H1 (cell line): ENCODE data around the gene ACACA. TPM values are rescaled to one million over a fixed set of nuclear protein-coding genes. Genes with fewer than 3 reads are reported as not detected.

ENCODE experiments used
- CTCF ChIA-PET: fragments of 300-600 bp; sonication (Branson Sonifier 250); formaldehyde crosslinking; loops from one replicate; lab custom pipeline; 2021; ENCODE audit not compliant: partially characterized antibody; lab: Charles Lee
- POLR2A ChIA-PET: fragments of 300-600 bp; sonication (Branson Sonifier 250); formaldehyde crosslinking; loops from one replicate; lab custom pipeline; 2021; ENCODE audit warnings: inconsistent platforms; ENCODE audit not compliant: partially characterized antibody; lab: Charles Lee
- DNase-seq, 2 experiments: peaks; one replicate each; pipeline versions ENCODE4 v3.0.0 to v3.0.0-alpha.2; 2010 to 2022; ENCODE audit warnings: low spot score in 2 of 2, low read depth in 1 of 2, mixed read lengths in 1 of 2
- FAIRE-seq: peaks from 2 replicates; lab custom pipeline; 2011; peaks lifted over from hg19 to GRCh38; lab: Jason Lieb, UNC
- H2AFZ ChIP-seq: 2 replicates; pipeline ENCODE4 v1.8.1; 2012; ENCODE audit warnings: low read length, inconsistent platforms
- H2AK5ac ChIP-seq: 2 replicates; pipeline ENCODE4 v1.6.1; 2013; ENCODE audit warnings: low read depth, low read length
- H2BK120ac ChIP-seq: replicated peaks from 2 replicates; pipeline ENCODE3; 2013; ENCODE audit warnings: low read depth, low read length, inconsistent platforms
- H2BK12ac ChIP-seq: 2 replicates; pipeline ENCODE4 v1.6.1; 2013; ENCODE audit warnings: low read depth, low read length
- H2BK15ac ChIP-seq: 2 replicates; pipeline ENCODE4 v1.6.1; 2013; ENCODE audit warnings: low read length
- H2BK20ac ChIP-seq: 2 replicates; pipeline ENCODE4 v1.6.1; 2013; ENCODE audit warnings: low read length
- H2BK5ac ChIP-seq: 2 replicates; pipeline ENCODE4 v1.6.1; 2013; ENCODE audit warnings: low read depth, low read length
- H3K14ac ChIP-seq: 2 replicates; pipeline ENCODE4 v1.6.1; 2013; ENCODE audit warnings: inconsistent platforms; ENCODE audit not compliant: insufficient read length
- H3K18ac ChIP-seq: 2 replicates; pipeline ENCODE4 v1.6.1; 2013; ENCODE audit warnings: low read length; ENCODE audit errors: extremely low read depth
- H3K23ac ChIP-seq: 2 replicates; pipeline ENCODE4 v1.6.1; 2013; ENCODE audit warnings: inconsistent platforms; ENCODE audit not compliant: insufficient read length
- H3K23me2 ChIP-seq: 2 replicates; pipeline ENCODE4 v1.6.1; 2013; ENCODE audit warnings: low read depth, low read length
- H3K27ac ChIP-seq: 2 replicates; pipeline ENCODE4 v1.6.1; 2011; ENCODE audit warnings: low read depth, low read length, inconsistent platforms
- H3K27me3 ChIP-seq, 4 experiments: replicated peaks in 1 of 4; 1 replicate in 1 of 4; 2 replicates in 3 of 4; pipeline versions ENCODE4 v1.6.1 to v1.8.1; 2011 to 2013; ENCODE audit warnings: low read length in 3 of 4, mild to moderate bottlenecking in 3 of 4, inconsistent platforms in 2 of 4, mixed read lengths in 2 of 4, moderate library complexity in 1 of 4; ENCODE audit not compliant: control insufficient read depth in 3 of 4, insufficient read depth in 3 of 4; ENCODE audit errors: extremely low read depth in 1 of 4
- H3K36me3 ChIP-seq, 4 experiments: 2 replicates each; pipeline versions ENCODE4 v1.6.1 to v1.8.1; 2011 to 2013; ENCODE audit warnings: mild to moderate bottlenecking in 4 of 4, low read length in 3 of 4, moderate library complexity in 2 of 4, control low read depth in 1 of 4, inconsistent platforms in 1 of 4; ENCODE audit not compliant: insufficient read depth in 4 of 4, control insufficient read depth in 2 of 4
- H3K4ac ChIP-seq: replicated peaks from 2 replicates; pipeline ENCODE3; 2013; ENCODE audit warnings: low read length, low read depth, mixed read lengths, inconsistent platforms; ENCODE audit not compliant: insufficient read length
- H3K4me1 ChIP-seq, 4 experiments: replicated peaks in 1 of 4; 1 replicate in 1 of 4; 2 replicates in 3 of 4; pipeline versions ENCODE4 v1.6.1 to v1.8.1; 2011 to 2013; ENCODE audit warnings: low read length in 3 of 4, inconsistent platforms in 2 of 4, mixed read lengths in 1 of 4; ENCODE audit not compliant: insufficient read depth in 4 of 4, control insufficient read depth in 3 of 4
- H3K4me2 ChIP-seq, 2 experiments: 2 replicates each; pipeline versions ENCODE4 v1.6.1 to v1.8.1; 2011 to 2013; ENCODE audit warnings: low read depth in 2 of 2, low read length in 2 of 2, control low read depth in 1 of 2, inconsistent platforms in 1 of 2, mild to moderate bottlenecking in 1 of 2; ENCODE audit not compliant: insufficient read depth in 1 of 2
- H3K4me3 ChIP-seq, 4 experiments: fragments of 200-600, 300-600 bp in 1 of 4; sonication (generic), shearing (Covaris generic), sonication (Bioruptor Twin) in 1 of 4; 2 replicates each; pipeline versions ENCODE4 v1.5.1 to v1.8.1; 2011 to 2016; ENCODE audit warnings: low read length in 4 of 4, low read depth in 3 of 4, control low read depth in 2 of 4, inconsistent platforms in 2 of 4, mild to moderate bottlenecking in 2 of 4, mixed read lengths in 1 of 4, moderate library complexity in 1 of 4; ENCODE audit not compliant: insufficient read depth in 2 of 4; ENCODE audit errors: extremely low read depth in 1 of 4
- H3K56ac ChIP-seq: replicated peaks from 2 replicates; pipeline ENCODE3; 2013; ENCODE audit warnings: low read depth, mild to moderate bottlenecking, mixed read lengths, low read length, inconsistent platforms; ENCODE audit not compliant: insufficient read length
- H3K79me1 ChIP-seq: 2 replicates; pipeline ENCODE4 v1.6.1; 2013; ENCODE audit warnings: low read depth, low read length, control low read depth
- H3K79me2 ChIP-seq, 2 experiments: 2 replicates each; pipeline versions ENCODE4 v1.6.1 to v1.8.1; 2012 to 2013; ENCODE audit warnings: low read length in 2 of 2, mild to moderate bottlenecking in 2 of 2, inconsistent platforms in 1 of 2; ENCODE audit not compliant: insufficient read depth in 2 of 2, control insufficient read depth in 1 of 2
- H3K9ac ChIP-seq, 4 experiments: replicated peaks in 1 of 4; 1 replicate in 1 of 4; 2 replicates in 3 of 4; pipeline versions ENCODE4 v1.6.1 to v1.8.1; 2011 to 2013; ENCODE audit warnings: low read depth in 3 of 4, low read length in 3 of 4, control low read depth in 2 of 4, mild to moderate bottlenecking in 2 of 4, moderate library complexity in 2 of 4, inconsistent platforms in 1 of 4; ENCODE audit errors: extremely low read depth in 1 of 4
- H3K9me3 ChIP-seq, 2 experiments: 2 replicates each; pipeline versions ENCODE4 v1.6.1 to v1.8.1; 2012 to 2013; ENCODE audit warnings: mild to moderate bottlenecking in 2 of 2, moderate library complexity in 2 of 2, control low read depth in 1 of 2, inconsistent platforms in 1 of 2, low read depth in 1 of 2, low read length in 1 of 2, mixed read lengths in 1 of 2; ENCODE audit not compliant: insufficient read depth in 2 of 2
- H4K20me1 ChIP-seq, 2 experiments: replicated peaks in 1 of 2; 2 replicates each; pipeline versions ENCODE3 to v1.8.1; 2011 to 2013; ENCODE audit warnings: inconsistent platforms in 2 of 2, low read length in 2 of 2, mild to moderate bottlenecking in 1 of 2; ENCODE audit not compliant: insufficient read depth in 2 of 2, control insufficient read depth in 1 of 2
- H4K5ac ChIP-seq: 2 replicates; pipeline ENCODE4 v1.6.1; 2013; ENCODE audit warnings: low read length, low read depth, mixed read lengths, inconsistent platforms; ENCODE audit not compliant: insufficient read length
- H4K8ac ChIP-seq: 2 replicates; pipeline ENCODE4 v1.8.0; 2013; ENCODE audit warnings: mild to moderate bottlenecking, moderate library complexity, low read length, inconsistent platforms; ENCODE audit not compliant: insufficient read depth; ENCODE audit errors: extremely low read depth
- H4K91ac ChIP-seq: replicated peaks from 2 replicates; pipeline ENCODE3; 2013; ENCODE audit warnings: low read length, mixed read lengths, inconsistent platforms; ENCODE audit not compliant: insufficient read length
- ASH2L ChIP-seq: fragments of 200-600, 300-600 bp; sonication (generic); IDR thresholded peaks from one replicate; pipeline ENCODE4 v1.7.1; 2017; ENCODE audit warnings: low read length
- ATF2 ChIP-seq: IDR thresholded peaks from 2 replicates; pipeline ENCODE4 v1.6.1; 2012; ENCODE audit warnings: low read length, inconsistent platforms
- CBX5 ChIP-seq: fragments of 300-800, 300-1000 bp; sonication (generic); IDR thresholded peaks from 2 replicates; pipeline ENCODE4 v1.7.1; 2016; ENCODE audit warnings: antibody characterized with exemption, low read length, low read depth
- CBX8 ChIP-seq: fragments of 300-800, 300-1000 bp; sonication (generic); IDR thresholded peaks from 2 replicates; pipeline ENCODE4 v1.7.1; 2016; ENCODE audit warnings: low read depth, low read length, borderline replicate concordance
- CREB1 ChIP-seq: IDR thresholded peaks from 2 replicates; pipeline ENCODE4 v1.6.1; 2012; ENCODE audit warnings: inconsistent platforms
- JUND ChIP-seq: IDR thresholded peaks from 2 replicates; pipeline ENCODE4 v1.6.1; 2011; ENCODE audit warnings: mild to moderate bottlenecking, improper control_type of control experiment, low read length
- POLR2A ChIP-seq, 2 experiments: IDR thresholded peaks; 1 replicate in 1 of 2; 2 replicates in 1 of 2; pipeline ENCODE4 v1.6.1; 2011; ENCODE audit warnings: low read depth in 2 of 2, low read length in 2 of 2, mild to moderate bottlenecking in 2 of 2; ENCODE audit errors: control extremely low read depth in 1 of 2
- SAP30 ChIP-seq: fragments of 300-600 bp; sonication (generic); IDR thresholded peaks from 2 replicates; pipeline ENCODE4 v1.7.1; 2012; ENCODE audit warnings: low read length, moderate library complexity, mild to moderate bottlenecking, inconsistent platforms; ENCODE audit not compliant: insufficient read depth, insufficient replicate concordance
- SIRT6 ChIP-seq: IDR thresholded peaks from one replicate; pipeline ENCODE4 v1.7.1; 2012; ENCODE audit warnings: low read length, inconsistent platforms
- SP2 ChIP-seq: IDR thresholded peaks from 2 replicates; pipeline ENCODE4 v1.6.1; 2012; ENCODE audit warnings: mild to moderate bottlenecking, low read length, inconsistent platforms
- TAF7 ChIP-seq: optimal IDR thresholded peaks from 2 replicates; pipeline ENCODE3; 2011; ENCODE audit warnings: low read depth, mild to moderate bottlenecking, inconsistent platforms, low read length, moderate library complexity, borderline replicate concordance
- WGBS, 2 experiments: shearing (Covaris generic) in 1 of 2; methylation state at CpG; one replicate each; pipeline versions ENCODE4 v1.1.6 to v1.1.7; 2013 to 2015; ENCODE audit warnings: low lambda C conversion rate in 2 of 2, mixed read lengths in 2 of 2, inconsistent platforms in 1 of 2, low coverage in 1 of 2, missing lambda C conversion rate in 1 of 2; ENCODE audit not compliant: insufficient replicate concordance in 2 of 2, insufficient coverage in 1 of 2, insufficient read length in 1 of 2; ENCODE audit errors: extremely low coverage in 1 of 2, missing lambda C conversion rate in 1 of 2; 5-methylcytosine and 5-hydroxymethylcytosine counted together
- polyA plus RNA-seq, 7 experiments: library from polyadenylated mRNA; depleted of rRNA in 3 of 7; stranded (reverse) in 5 of 7; unstranded in 2 of 7; fragments of >200 nt in 5 of 7; fragments of 200-250 nt in 2 of 7; gene quantifications; 1 replicate in 5 of 7; 2 replicates in 1 of 7; 4 replicates in 1 of 7; pipeline versions ENCODE4 v1.2.1 to v1.2.3, GENCODE V29; 2011 to 2013; ENCODE audit warnings: missing spikeins in 2 of 7, mixed read lengths in 2 of 7
- total RNA-seq: library from RNA; stranded (reverse); fragmentation: NEBNext Ultra II Directional; extraction: Animal tissue kit (Norgen Biotek cat#: 25700); gene quantifications from 2 replicates; pipeline ENCODE4 v1.2.1, GENCODE V29; 2021
- TF ChIP-seq, protein P1 (sequence below): IDR thresholded peaks from 2 replicates; pipeline ENCODE4 v1.6.1; 2011; ENCODE audit warnings: low read length, improper control_type of control experiment

ACACA gene
- total and polyA plus RNA-seq, 2 of the 8 experiments (the other 6 are each of a cell fraction or from before 2014, with no cell fraction given): 74.0 to 160 TPM

GRCh38 chr17:37429039-37429438 is 22.4 kb upstream of the ACACA start:
- Histone ChIP-seq H3K23me2 (no peaks in the 10 kb centered on the region), H2AK5ac (no peak overlapping the region), H3K27me3 (no peaks in the 10 kb centered on the region), H4K91ac (no peak overlapping the region), H3K23ac (no peak overlapping the region), H2BK20ac (no peak overlapping the region), H3K27ac (no peak overlapping the region), H3K79me1 (no peaks in the 10 kb centered on the region), H3K56ac (no peak overlapping the region), H2AFZ (no peak overlapping the region), H3K79me2 (no peaks in the 10 kb centered on the region), H2BK120ac (no peak overlapping the region), H3K36me3 (peaks cover 0 to 23% (median 7%) of the 10 kb centered on the region in 4 experiments; a peak in 6 of 8 replicates), H4K5ac (no peak overlapping the region), H2BK15ac (no peak overlapping the region), H3K4me1 (no peaks in the 10 kb centered on the region), H2BK12ac (no peak overlapping the region), H3K14ac (no peak overlapping the region), H4K8ac (no peak overlapping the region), H3K9me3 (no peaks in the 10 kb centered on the region), H3K18ac (no peak overlapping the region), H3K4me2 (no peak overlapping the region), H4K20me1 (peaks cover 0 to 2% of the 10 kb centered on the region in 2 experiments), H3K4me3 (no peak overlapping the region), H3K9ac (no peak overlapping the region), H3K4ac (no peak overlapping the region), H2BK5ac (no peak overlapping the region)
- DNase-seq: no peak
- ChIA-PET POLR2A (interaction anchor here (1.5 to 2.1 kb wide), 3 partner anchors 8 to 19 kb away, joined by 5 to 7 read pairs (median 6); no protein-coding TSS in a partner anchor), CTCF (interaction anchor here (0.6 to 2.2 kb wide), 2 partner anchors 10 to 272 kb away, joined by 4 to 17 read pairs; no protein-coding TSS in a partner anchor)
- FAIRE-seq: no peak
- WGBS, 2 experiments: 96% methylated on average over 2 of the region's 3 CpGs; no CpG with 5 or more reads in 1 of the 2 experiments
- TF ChIP-seq SAP30: no peak
- TF ChIP-seq SIRT6: no peak
- TF ChIP-seq JUND: no peak
- no peak for TF ChIP-seq ASH2L
- TF ChIP-seq, protein P1, sequence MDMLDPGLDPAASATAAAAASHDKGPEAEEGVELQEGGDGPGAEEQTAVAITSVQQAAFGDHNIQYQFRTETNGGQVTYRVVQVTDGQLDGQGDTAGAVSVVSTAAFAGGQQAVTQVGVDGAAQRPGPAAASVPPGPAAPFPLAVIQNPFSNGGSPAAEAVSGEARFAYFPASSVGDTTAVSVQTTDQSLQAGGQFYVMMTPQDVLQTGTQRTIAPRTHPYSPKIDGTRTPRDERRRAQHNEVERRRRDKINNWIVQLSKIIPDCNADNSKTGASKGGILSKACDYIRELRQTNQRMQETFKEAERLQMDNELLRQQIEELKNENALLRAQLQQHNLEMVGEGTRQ: no peak
- no peak for TF ChIP-seq SP2
- no peak for TF ChIP-seq CBX5
- TF ChIP-seq ATF2: no peak
- no peak for TF ChIP-seq TAF7
- no peak for TF ChIP-seq POLR2A (IDR thresholded peaks at IDR 0.05; ENCODE audit: control extremely low read depth in 1 of 2, low read depth in 2 of 2, low read length in 2 of 2)
- no peak for TF ChIP-seq CBX8
- TF ChIP-seq CREB1: no peak
